CD4-positive, alpha-beta T cell treated with Interferon alpha-2 for 1 hour (primary cell): ENCODE measurements around the gene MVD.

Source experiments
- DNase-seq, 2 donors: peaks; one replicate each; pipeline ENCODE4 v3.0.0-alpha.2; 2020 to 2022

MVD gene

GRCh38 chr16:88654363-88655052 is 8.4 kb downstream of the MVD start:
- DNase-seq, result no peak

GRCh38 chr16:88653596-88654362 is 9.1 kb downstream of the MVD start:
- DNase-seq, result peak in 1 of 2 donors; percentile 33

GRCh38 chr16:88653101-88653500 is 9.8 kb downstream of the MVD start:
- DNase-seq, result no peak

GRCh38 chr16:88652762-88653063 is 10.2 kb downstream of the MVD start:
- DNase-seq, result no peak

GRCh38 chr16:88651989-88652761 is 10.7 kb downstream of the MVD start:
- no peak for DNase-seq

GRCh38 chr16:88651276-88651988 is 11.5 kb downstream of the MVD start:
- peak; percentile 82 to 87 for DNase-seq

GRCh38 chr16:88650749-88651275 is 12.1 kb downstream of the MVD start, which contains the start of gene CYBA:
Gene CYBA, minus strand, starts transcription at chr16:88651053. Its CDS starts 40 bp downstream, at chr16:88651013.
- DNase-seq, result peak; percentile 87 to 90

GRCh38 chr16:88649924-88650748 is 12.8 kb downstream of the MVD start:
- peak; percentile 37 to 47 for DNase-seq

- no peak for DNase-seq
These were observed 13.5 kb downstream of the MVD start for GRCh38 chr16:88649195-88649923.

GRCh38 chr16:88647178-88648070 is 15.5 kb downstream of the MVD start:
- DNase-seq, result no peak

GRCh38 chr16:88646345-88647034 is 16.4 kb downstream of the MVD start:
- no peak for DNase-seq

- no peak for DNase-seq
These were observed 16.9 kb downstream of the MVD start for GRCh38 chr16:88645941-88646340.

GRCh38 chr16:88645455-88645854 is 17.4 kb downstream of the MVD start:
- no peak for DNase-seq

- no peak for DNase-seq
These were observed 19.3 kb downstream of the MVD start for GRCh38 chr16:88643644-88643932.

GRCh38 chr16:88642881-88643643 is 19.8 kb downstream of the MVD start:
- DNase-seq, result no peak

- no peak for DNase-seq
These were observed 22.2 kb downstream of the MVD start for GRCh38 chr16:88640498-88641247.

GRCh38 chr16:88640039-88640495 is 22.8 kb downstream of the MVD start:
- no peak for DNase-seq
